Measurements from ENCODE around the gene PGLYRP3. TPM values are rescaled to one million over a fixed set of nuclear protein-coding genes. Genes with fewer than 3 reads are reported as not detected.

The PGLYRP3 gene
- total and polyA plus RNA-seq, 2 donors (not counting 3 experiments of a cell fraction or from before 2014, with no cell fraction given), result not detected

- Histone ChIP-seq H3K9me1 (replicated peaks; ENCODE audit: control insufficient read depth, extremely low read depth, insufficient read depth, low read length) (no peaks in the 10 kb centered on the region), H3K36me3 (ENCODE audit: control insufficient read depth in 2 of 2, extremely low read depth in 1 of 2, insufficient read depth in 2 of 2, low read length in 2 of 2) (no peaks in the 10 kb centered on the region), H3K27ac (ENCODE audit: insufficient read depth, low read depth, low read length) (no peak overlapping the region), H3K4me3 (replicated peaks in 1 of 3; ENCODE audit: insufficient read depth in 1 of 3, low read depth in 1 of 3, low read length in 3 of 3) (no peak overlapping the region), H4K20me1 (replicated peaks; ENCODE audit: control insufficient read depth, extremely low read depth, insufficient read depth, low read length) (no peaks in the 10 kb centered on the region), H3K9ac (replicated peaks; ENCODE audit: extremely low read depth, insufficient read depth, low read length) (no peak overlapping the region), H2AFZ (ENCODE audit: low read depth, low read length) (no peak overlapping the region), H3K27me3 (ENCODE audit: control insufficient read depth in 2 of 2, insufficient read depth in 2 of 2, low read length in 2 of 2) (peaks cover 2 to 3% of the 10 kb centered on the region in 2 experiments), H3K79me2 (ENCODE audit: control insufficient read depth, insufficient read depth, low read length) (no peaks in the 10 kb centered on the region), H3K4me2 (ENCODE audit: insufficient read depth, low read length) (no peak overlapping the region), H3K9me3 (replicated peaks; ENCODE audit: control insufficient read depth, insufficient read depth, low read length) (no peaks in the 10 kb centered on the region), H3K4me1 (ENCODE audit: control insufficient read depth, extremely low read depth, insufficient read depth, low read length) (no peaks in the 10 kb centered on the region)
- CTCF ChIA-PET, result interaction anchor here (1.0 kb wide), 1 partner anchor 9 kb away, joined by 3 read pairs; no protein-coding TSS in a partner anchor
- DNase-seq (ENCODE audit: low read depth, low spot score) (no peak), FAIRE-seq (no peak)
- BruUV-seq (replicated peaks), result no TSS peak
- POLR2A ChIA-PET, result no interaction called here
- dilution Hi-C loops (cut with MboI; ENCODE audit: extremely low pct_ligation_motif_present, low sequenced_read_pairs) (no loop called here), intact Hi-C loops (cut with micrococcal nuclease) (no loop called here)
- TF ChIP-seq JUN (IDR thresholded peaks at IDR 0.05; ENCODE audit: borderline replicate concordance, insufficient read depth, insufficient read length, low read depth) (no peak), POLR2A (IDR thresholded peaks at IDR 0.05; ENCODE audit: low read depth, low read length) (no peak), GATA2 (IDR thresholded peaks at IDR 0.05; ENCODE audit: insufficient read depth, insufficient read length, low read depth, low read length) (no peak), MAX (IDR thresholded peaks at IDR 0.05; ENCODE audit: insufficient read depth, insufficient read length) (no peak), FOS (IDR thresholded peaks at IDR 0.05; ENCODE audit: borderline replicate concordance, insufficient read depth, low read length) (no peak), POLR2AphosphoS5 (IDR thresholded peaks at IDR 0.05; ENCODE audit: insufficient read depth, low read depth, low read length) (no peak), CTCF (IDR thresholded peaks at IDR 0.05; ENCODE audit: extremely low read depth in 1 of 2, insufficient read depth in 1 of 2, low read depth in 1 of 2, low read length in 2 of 2) (no peak), EZH2 (IDR thresholded peaks at IDR 0.05; ENCODE audit: borderline replicate concordance, low read depth, low read length, severe bottlenecking) (no peak), MYC (IDR thresholded peaks at IDR 0.05; ENCODE audit: low read depth, low read length) (no peak)
Observed at GRCh38 chr1:153343811-153344717, 31.3 kb upstream of the PGLYRP3 start.
